SK-N-MC (cell line): ENCODE data around the gene IRF4.

ENCODE experiments used
- EZH2 ChIP-seq: fragments of 200-600 bp; sonication (generic); IDR thresholded peaks from one replicate; pipeline ENCODE4 v1.6.1; 2017; ENCODE audit warnings: antibody characterized with exemption
- FOXP2 ChIP-seq: optimal IDR thresholded peaks from 2 replicates; pipeline ENCODE3; 2011; ENCODE audit warnings: mild to moderate bottlenecking, moderate library complexity; ENCODE audit not compliant: insufficient read depth; ENCODE audit errors: extremely low read length, control extremely low read depth
- POLR2AphosphoS5 ChIP-seq: IDR thresholded peaks from 2 replicates; pipeline ENCODE4 v1.6.1; 2012; ENCODE audit warnings: mild to moderate bottlenecking, low read depth, low read length, borderline replicate concordance

DNA sequence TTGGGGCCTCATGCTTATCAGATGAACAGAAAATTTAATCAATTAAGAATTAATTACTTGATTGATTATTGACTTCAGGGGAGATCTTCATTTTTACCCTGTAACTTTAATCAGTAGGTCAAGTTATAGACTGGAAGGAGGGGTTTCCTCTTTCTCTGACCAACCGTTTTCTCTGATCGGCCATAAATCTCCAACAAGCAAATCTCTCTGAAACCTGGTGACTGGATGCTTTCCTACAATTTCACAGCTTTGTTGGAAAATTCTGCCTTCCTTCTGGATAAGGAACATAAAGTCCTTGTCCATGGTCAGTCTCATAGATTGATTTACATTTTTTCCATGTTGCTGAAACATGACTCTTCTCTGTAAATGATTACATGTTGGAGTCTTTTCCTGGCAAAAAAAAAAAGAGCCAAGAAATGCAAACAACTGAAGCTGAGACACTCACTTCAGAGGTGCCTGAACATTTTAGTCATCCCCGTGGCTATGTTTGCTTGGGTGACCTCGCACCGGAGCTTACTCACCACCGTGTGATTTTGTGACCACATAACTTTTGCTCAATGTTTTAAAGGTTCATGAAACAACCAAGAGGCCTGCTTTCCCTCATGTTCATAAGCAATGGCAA, 31.0 kb downstream of the IRF4 start:
- no peak for TF ChIP-seq POLR2AphosphoS5
- no peak for TF ChIP-seq EZH2
- no peak for TF ChIP-seq FOXP2
